Stimulated activated CD8-positive, alpha-beta memory T cell treated with anti-CD3 and anti-CD28 coated beads, Interleukin-12 subunit alpha, Interleukin-12 subunit beta, amount 100 ng/mL, for 24 hours (primary cell): ENCODE measurements around the gene NFIB.

Source experiments
- DNase-seq: peaks from one replicate; pipeline ENCODE4 v3.0.0-alpha.2; 2020; ENCODE audit errors: extremely low read depth

NFIB gene

GRCh38 chr9:14153310-14153720 is 160.6 kb downstream of the NFIB start:
- no peak for DNase-seq

- no peak for DNase-seq
Measured at GRCh38 chr9:14151451-14151850, 162.5 kb downstream of the NFIB start.

GRCh38 chr9:14148501-14149103 is 165.3 kb downstream of the NFIB start:
- DNase-seq = no peak

GRCh38 chr9:14147738-14148137 is 166.2 kb downstream of the NFIB start:
- DNase-seq = no peak

- DNase-seq = no peak
Measured at GRCh38 chr9:14146201-14146874, 167.6 kb downstream of the NFIB start.

- DNase-seq = no peak
Measured at GRCh38 chr9:14144215-14144614, 169.7 kb downstream of the NFIB start.

- no peak for DNase-seq
Measured at GRCh38 chr9:14141699-14142098, 172.2 kb downstream of the NFIB start.

GRCh38 chr9:14140096-14140697 is 173.7 kb downstream of the NFIB start:
- no peak for DNase-seq

GRCh38 chr9:14139287-14139686 is 174.7 kb downstream of the NFIB start:
- no peak for DNase-seq

- DNase-seq = no peak
Measured at GRCh38 chr9:14136646-14137370, 177.1 kb downstream of the NFIB start.

GRCh38 chr9:14136047-14136635 is 177.8 kb downstream of the NFIB start:
- no peak for DNase-seq

- DNase-seq = no peak
Measured at GRCh38 chr9:14135421-14135820, 178.5 kb downstream of the NFIB start.

GRCh38 chr9:14133394-14133793 is 180.5 kb downstream of the NFIB start:
- no peak for DNase-seq

- no peak for DNase-seq
Measured at GRCh38 chr9:14132775-14133174, 181.2 kb downstream of the NFIB start.

GRCh38 chr9:14131356-14132088 is 182.4 kb downstream of the NFIB start:
- DNase-seq = no peak

GRCh38 chr9:14127656-14128055 is 186.3 kb downstream of the NFIB start:
- DNase-seq = no peak

GRCh38 chr9:14119694-14120514 is 194.0 kb downstream of the NFIB start:
- no peak for DNase-seq

GRCh38 chr9:14112226-14112625 is 201.7 kb downstream of the NFIB start:
- DNase-seq = no peak

- no peak for DNase-seq
Measured at GRCh38 chr9:14111696-14112095, 202.2 kb downstream of the NFIB start.

GRCh38 chr9:14107977-14108376 is 206.0 kb downstream of the NFIB start:
- DNase-seq = no peak

- no peak for DNase-seq
Measured at GRCh38 chr9:14107495-14107894, 206.4 kb downstream of the NFIB start.
